WERI-Rb-1 (cell line): ENCODE results near the gene ENOX1.

Experiments used
- DNase-seq: peaks from one replicate; pipeline ENCODE4 v3.0.0-alpha.2; 2020
- H3K27ac ChIP-seq: fragments of 250-450 bp; sonication (Bioruptor Pico); 2 replicates; pipeline ENCODE4 v1.5.1; 2020; ENCODE audit warnings: mild to moderate bottlenecking, moderate library complexity
- H3K27me3 ChIP-seq: fragments of 250-450 bp; sonication (Bioruptor Pico); 2 replicates; pipeline ENCODE4 v1.5.1; 2021; ENCODE audit warnings: mild to moderate bottlenecking, low read depth, moderate library complexity; ENCODE audit not compliant: insufficient read depth, severe bottlenecking
- H3K36me3 ChIP-seq: fragments of 250-450 bp; sonication (Bioruptor Pico); 2 replicates; pipeline ENCODE4 v1.5.1; 2020; ENCODE audit warnings: mild to moderate bottlenecking, moderate library complexity
- H3K4me3 ChIP-seq: 2 replicates; pipeline ENCODE4 v1.5.1; 2011; ENCODE audit warnings: low read depth, mild to moderate bottlenecking, control low read depth, low read length
- H3K9me3 ChIP-seq: fragments of 250-450 bp; sonication (Bioruptor Pico); 2 replicates; pipeline ENCODE4 v1.5.1; 2021; ENCODE audit warnings: mild to moderate bottlenecking, moderate library complexity; ENCODE audit not compliant: severe bottlenecking
- TF ChIP-seq, protein P1 (sequence below): IDR thresholded peaks from 2 replicates; pipeline ENCODE4 v1.5.1; 2011; ENCODE audit warnings: low read depth, mild to moderate bottlenecking, control low read depth, inconsistent platforms, low read length

Gene ENOX1

DNA sequence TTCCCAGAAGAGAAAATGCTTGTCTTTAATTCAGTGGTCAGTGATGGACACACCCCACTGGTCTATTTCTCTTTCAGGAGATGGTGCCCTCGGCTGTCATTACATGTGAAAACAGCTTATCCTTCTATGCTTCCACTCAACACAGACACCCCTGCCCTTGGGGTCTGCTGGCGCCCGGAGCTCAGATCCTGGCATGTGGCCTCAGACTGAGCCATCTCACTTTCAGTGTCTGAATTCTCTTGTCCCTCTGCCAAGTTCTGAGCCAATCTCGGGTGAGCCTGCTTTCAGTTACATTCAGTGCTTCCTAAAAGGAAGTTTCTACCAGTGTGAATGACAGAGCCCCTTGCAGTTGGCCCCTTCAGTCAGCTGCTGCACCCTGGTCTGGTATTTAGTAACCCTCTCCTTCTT, 469.8 kb downstream of the ENOX1 start:
- Histone ChIP-seq H3K27me3 (no peaks in the 10 kb centered on the region), H3K36me3 (no peaks in the 10 kb centered on the region), H3K27ac (no peak overlapping the region), H3K9me3 (no peaks in the 10 kb centered on the region), H3K4me3 (no peak overlapping the region)
- no peak for DNase-seq
- TF ChIP-seq, protein P1, sequence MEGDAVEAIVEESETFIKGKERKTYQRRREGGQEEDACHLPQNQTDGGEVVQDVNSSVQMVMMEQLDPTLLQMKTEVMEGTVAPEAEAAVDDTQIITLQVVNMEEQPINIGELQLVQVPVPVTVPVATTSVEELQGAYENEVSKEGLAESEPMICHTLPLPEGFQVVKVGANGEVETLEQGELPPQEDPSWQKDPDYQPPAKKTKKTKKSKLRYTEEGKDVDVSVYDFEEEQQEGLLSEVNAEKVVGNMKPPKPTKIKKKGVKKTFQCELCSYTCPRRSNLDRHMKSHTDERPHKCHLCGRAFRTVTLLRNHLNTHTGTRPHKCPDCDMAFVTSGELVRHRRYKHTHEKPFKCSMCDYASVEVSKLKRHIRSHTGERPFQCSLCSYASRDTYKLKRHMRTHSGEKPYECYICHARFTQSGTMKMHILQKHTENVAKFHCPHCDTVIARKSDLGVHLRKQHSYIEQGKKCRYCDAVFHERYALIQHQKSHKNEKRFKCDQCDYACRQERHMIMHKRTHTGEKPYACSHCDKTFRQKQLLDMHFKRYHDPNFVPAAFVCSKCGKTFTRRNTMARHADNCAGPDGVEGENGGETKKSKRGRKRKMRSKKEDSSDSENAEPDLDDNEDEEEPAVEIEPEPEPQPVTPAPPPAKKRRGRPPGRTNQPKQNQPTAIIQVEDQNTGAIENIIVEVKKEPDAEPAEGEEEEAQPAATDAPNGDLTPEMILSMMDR = no peak

DNA sequence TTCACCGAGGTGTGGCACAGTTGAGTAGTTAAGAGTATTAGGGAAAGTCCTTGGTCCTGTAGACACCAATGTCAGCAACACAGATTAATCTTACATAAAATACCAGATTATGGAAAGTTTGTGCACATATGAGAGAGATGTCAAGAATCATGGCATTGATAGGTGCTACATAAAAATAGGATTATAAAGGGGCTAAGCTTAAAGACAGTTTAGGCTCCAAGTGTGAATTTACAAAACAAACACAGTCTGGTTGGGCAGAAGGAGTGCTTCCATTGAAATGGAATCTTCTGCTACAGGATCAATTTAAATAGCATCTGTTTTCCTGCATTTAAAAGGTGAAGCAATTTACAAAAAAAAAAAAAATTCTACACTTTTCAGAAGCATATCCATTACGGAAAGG, 470.5 kb downstream of the ENOX1 start:
- H3K9me3 ChIP-seq = no peaks in the 10 kb centered on the region
- no peak overlapping the region for H3K27ac ChIP-seq
- no peak for DNase-seq
- TF ChIP-seq, protein P1 = no peak
- H3K27me3 ChIP-seq = no peaks in the 10 kb centered on the region
- no peak overlapping the region for H3K4me3 ChIP-seq
- H3K36me3 ChIP-seq = no peaks in the 10 kb centered on the region

DNA sequence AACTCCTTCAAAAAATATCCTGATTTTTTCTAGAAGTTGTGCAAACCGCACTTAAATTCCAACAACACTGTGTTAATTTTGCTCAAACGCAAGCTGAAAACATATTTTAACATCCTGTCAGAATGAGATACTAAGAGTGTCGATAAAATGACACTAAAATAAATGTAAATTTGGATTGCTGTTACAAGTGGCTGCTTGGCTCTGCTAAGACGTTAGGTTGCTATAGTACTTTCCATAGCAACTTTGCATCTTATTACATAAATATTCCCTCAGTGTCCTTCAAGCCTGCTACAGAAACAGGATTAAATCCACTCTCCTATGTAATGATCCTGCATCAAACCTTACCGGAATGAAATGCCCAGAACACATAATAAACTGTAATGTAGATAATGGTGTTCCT, 471.2 kb downstream of the ENOX1 start:
- TF ChIP-seq, protein P1 = no peak
- Histone ChIP-seq H3K4me3 (no peak overlapping the region), H3K27ac (no peak overlapping the region), H3K36me3 (no peaks in the 10 kb centered on the region), H3K9me3 (no peaks in the 10 kb centered on the region), H3K27me3 (no peaks in the 10 kb centered on the region)
- no peak for DNase-seq

DNA sequence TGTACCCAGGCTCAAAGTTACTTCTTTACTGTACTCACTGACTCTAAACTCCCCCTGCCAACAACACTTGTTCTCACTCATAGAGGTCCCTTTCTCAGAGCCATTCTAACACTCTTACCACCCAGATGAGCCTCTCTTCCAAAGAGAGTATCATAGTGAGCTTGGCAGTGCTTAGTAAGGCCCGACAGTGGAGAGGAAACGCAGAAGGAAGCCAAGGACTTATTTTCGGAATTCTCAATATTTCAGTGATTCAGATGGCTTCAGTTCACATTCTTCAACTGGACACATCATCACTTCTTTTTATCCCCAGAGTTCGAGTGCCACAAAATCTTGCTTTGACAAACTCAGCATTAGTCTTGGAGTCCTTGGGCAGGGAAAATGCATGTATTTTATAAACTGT, 477.5 kb downstream of the ENOX1 start:
- H3K27me3 ChIP-seq = no peaks in the 10 kb centered on the region
- no peaks in the 10 kb centered on the region for H3K36me3 ChIP-seq
- H3K9me3 ChIP-seq = no peaks in the 10 kb centered on the region
- H3K4me3 ChIP-seq = no peak overlapping the region
- DNase-seq = no peak
- no peak overlapping the region for H3K27ac ChIP-seq
- TF ChIP-seq, protein P1 = no peak

DNA sequence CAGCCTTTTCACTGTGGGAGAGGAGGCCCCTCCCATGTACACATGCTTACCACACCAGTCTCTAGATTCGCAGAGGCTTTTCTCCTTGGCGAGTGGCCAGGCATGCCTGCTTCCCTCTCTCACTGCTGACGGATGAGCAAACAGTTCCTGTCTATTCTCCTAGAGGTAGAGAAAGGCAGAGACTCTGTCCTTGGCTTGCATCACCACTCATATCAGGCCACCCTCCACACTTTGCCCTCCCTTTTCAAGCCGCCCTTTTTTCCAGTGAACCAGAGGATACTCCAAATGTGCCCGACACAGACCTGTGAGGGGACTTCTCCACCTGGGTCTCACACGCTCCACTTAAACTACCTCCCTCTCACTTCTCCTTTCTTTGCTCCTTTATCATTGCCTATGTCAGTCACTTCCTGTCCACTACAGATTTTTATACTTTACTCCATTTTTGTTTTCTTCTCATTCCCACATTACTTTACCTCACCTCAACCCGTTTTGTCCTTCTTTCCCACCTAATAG, 478.8 kb downstream of the ENOX1 start:
- no peaks in the 10 kb centered on the region for H3K9me3 ChIP-seq
- no peak overlapping the region for H3K27ac ChIP-seq
- TF ChIP-seq, protein P1 = no peak
- H3K36me3 ChIP-seq = no peaks in the 10 kb centered on the region
- H3K27me3 ChIP-seq = no peaks in the 10 kb centered on the region
- H3K4me3 ChIP-seq = no peak overlapping the region
- no peak for DNase-seq

DNA sequence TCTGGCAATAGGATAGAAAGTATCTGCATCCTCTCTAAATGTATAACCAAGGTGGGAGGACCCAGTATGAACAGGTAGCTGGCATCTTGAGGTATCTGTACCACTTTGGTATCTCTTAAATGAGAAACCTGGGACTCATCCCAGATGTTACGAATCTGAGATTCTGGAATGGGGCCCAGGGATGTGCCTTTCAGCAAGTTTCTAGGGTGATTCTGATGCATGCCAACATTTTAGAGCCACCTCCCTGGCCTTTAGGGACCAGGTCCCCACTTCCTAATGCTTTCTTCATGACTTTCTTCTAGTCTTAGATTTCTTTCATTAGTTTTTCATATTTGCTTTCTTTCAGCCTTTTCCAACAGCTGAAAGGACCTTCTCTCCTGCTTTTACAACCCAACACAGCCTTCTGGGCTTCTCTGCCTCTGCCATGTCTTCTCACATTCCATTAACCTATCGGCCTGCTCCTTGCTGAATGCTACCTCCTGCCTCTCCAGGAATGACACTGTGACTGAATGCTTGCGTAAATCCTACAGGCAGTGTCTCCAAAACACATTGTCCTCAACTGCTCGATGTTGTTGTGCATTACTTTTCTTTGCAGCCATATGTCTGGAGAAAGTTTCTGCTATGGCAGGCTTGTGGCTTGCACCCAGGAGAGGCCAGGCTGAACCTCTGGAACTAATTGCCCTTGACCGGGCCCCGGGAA, 479.4 kb downstream of the ENOX1 start:
- H3K9me3 ChIP-seq = no peaks in the 10 kb centered on the region
- H3K36me3 ChIP-seq = no peaks in the 10 kb centered on the region
- H3K4me3 ChIP-seq = no peak overlapping the region
- no peaks in the 10 kb centered on the region for H3K27me3 ChIP-seq
- H3K27ac ChIP-seq = no peak overlapping the region
- TF ChIP-seq, protein P1 = no peak
- no peak for DNase-seq
